SH-SY5Y (cell line): Measurements from ENCODE around the gene KRT73.

Experiments
- GATA2 ChIP-seq: IDR thresholded peaks from 2 replicates; pipeline ENCODE4 v1.6.1; 2011; ENCODE audit warnings: mild to moderate bottlenecking, low read depth, low read length
- GATA3 ChIP-seq: IDR thresholded peaks from 2 replicates; pipeline ENCODE4 v1.6.1; 2011; ENCODE audit warnings: low read depth, mild to moderate bottlenecking, low read length, moderate library complexity

- TF ChIP-seq GATA3 (no peak), GATA2 (no peak)
Observed at GRCh38 chr12:52645982-52646381, 27.6 kb upstream of the KRT73 start.
